Fibroblast of gingiva (primary cell): ENCODE measurements around the gene BCKDHA.
A peak's percentile ranks its signal among the peaks of the same experiment; 100 is the strongest.

Source experiments
- DNase-seq: peaks from one replicate; pipeline ENCODE4 v3.0.0-alpha.2; 2011; ENCODE audit warnings: low read depth

Gene BCKDHA

GRCh38 chr19:41397086-41398049 is at the start of gene BCKDHA, which contains the start of gene EXOSC5:
Gene BCKDHA, plus strand, starts transcription at chr19:41397818. Its CDS starts 10 bp downstream, at chr19:41397828.
Gene EXOSC5, minus strand, starts transcription at chr19:41397359. Its CDS starts 31 bp downstream, at chr19:41397328.
- DNase-seq, result peak; percentile 100

- DNase-seq, result no peak
These were observed 46.8 kb upstream of the BCKDHA start for GRCh38 chr19:41350735-41351338.

GRCh38 chr19:41351339-41352245 is 46.0 kb upstream of the BCKDHA start:
- no peak for DNase-seq

GRCh38 chr19:41352279-41352608 is 45.4 kb upstream of the BCKDHA start:
- no peak for DNase-seq

- DNase-seq, result peak; percentile 36
These were observed 44.8 kb upstream of the BCKDHA start for GRCh38 chr19:41352609-41353465.

GRCh38 chr19:41353466-41354342 is 43.9 kb upstream of the BCKDHA start, which contains the start of gene TGFB1:
Gene TGFB1, minus strand, starts transcription at chr19:41353922. Its CDS starts 878 bp downstream, at chr19:41353044.
- peak; percentile 93 for DNase-seq

GRCh38 chr19:41354343-41354953 is 43.2 kb upstream of the BCKDHA start:
- DNase-seq, result no peak

- no peak for DNase-seq
These were observed 42.6 kb upstream of the BCKDHA start for GRCh38 chr19:41355035-41355434.

GRCh38 chr19:41355802-41356201 is 41.8 kb upstream of the BCKDHA start:
- DNase-seq, result no peak

- no peak for DNase-seq
These were observed 40.5 kb upstream of the BCKDHA start for GRCh38 chr19:41356984-41357739.

GRCh38 chr19:41357746-41358145 is 39.9 kb upstream of the BCKDHA start:
- DNase-seq, result no peak

GRCh38 chr19:41359741-41360140 is 37.9 kb upstream of the BCKDHA start:
- no peak for DNase-seq

GRCh38 chr19:41362143-41362847 is 35.3 kb upstream of the BCKDHA start:
- DNase-seq, result no peak

- no peak for DNase-seq
These were observed 34.3 kb upstream of the BCKDHA start for GRCh38 chr19:41363371-41363752.

- DNase-seq, result peak; percentile 97
These were observed 33.7 kb upstream of the BCKDHA start, which contains the start of gene B9D2 for GRCh38 chr19:41363753-41364523. Gene B9D2, minus strand, starts transcription at chr19:41364149. Its CDS starts 630 bp downstream, at chr19:41363519.

GRCh38 chr19:41364524-41365391 is 32.9 kb upstream of the BCKDHA start:
- no peak for DNase-seq
